SIG-M5 (cell line): Measurements from ENCODE around the gene CHCHD6.

ENCODE experiments used
- DNase-seq: peaks from one replicate; lab custom pipeline; 2025; lab: John Stamatoyannopoulos, UW

Gene CHCHD6

DNA sequence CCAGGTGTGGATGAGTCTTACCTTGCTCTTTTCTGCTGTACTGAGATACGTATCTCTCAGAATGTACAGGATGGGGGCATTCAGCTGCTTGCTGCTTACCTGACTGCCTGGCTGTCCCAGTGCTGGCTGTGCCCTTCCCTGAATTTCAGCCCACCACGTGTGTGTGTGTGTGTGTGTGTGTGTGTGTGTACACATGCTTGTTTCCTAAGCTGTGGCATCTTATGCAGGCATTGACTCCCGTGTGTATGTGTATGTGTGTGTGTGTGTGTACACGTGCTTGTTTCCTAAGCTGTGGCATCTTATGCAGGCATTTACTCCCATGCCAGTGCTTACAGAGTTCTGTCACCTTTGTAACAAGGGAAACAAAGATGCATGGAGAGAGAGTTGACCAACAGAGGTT, 218.4 kb downstream of the CHCHD6 start:
- DNase-seq, result no peak

DNA sequence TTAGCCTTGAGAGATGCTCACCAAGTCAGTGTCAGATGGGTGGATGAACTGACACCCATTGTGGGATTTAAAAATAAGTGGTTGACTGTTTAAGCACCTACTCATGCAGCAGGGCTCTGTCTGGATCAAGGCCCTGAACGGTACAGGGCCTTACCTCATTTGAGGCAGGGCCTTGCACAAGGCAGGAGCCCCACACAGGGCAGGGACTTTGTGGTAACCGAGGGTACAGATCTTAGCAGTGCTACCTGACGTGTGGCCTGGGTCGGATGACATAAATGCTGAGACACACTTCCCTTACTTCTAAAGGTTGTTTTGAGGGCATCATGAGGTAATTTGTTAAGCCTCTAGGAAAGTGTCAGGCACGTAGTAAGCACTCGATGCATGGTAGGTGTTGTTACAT, 219.4 kb downstream of the CHCHD6 start:
- no peak for DNase-seq

DNA sequence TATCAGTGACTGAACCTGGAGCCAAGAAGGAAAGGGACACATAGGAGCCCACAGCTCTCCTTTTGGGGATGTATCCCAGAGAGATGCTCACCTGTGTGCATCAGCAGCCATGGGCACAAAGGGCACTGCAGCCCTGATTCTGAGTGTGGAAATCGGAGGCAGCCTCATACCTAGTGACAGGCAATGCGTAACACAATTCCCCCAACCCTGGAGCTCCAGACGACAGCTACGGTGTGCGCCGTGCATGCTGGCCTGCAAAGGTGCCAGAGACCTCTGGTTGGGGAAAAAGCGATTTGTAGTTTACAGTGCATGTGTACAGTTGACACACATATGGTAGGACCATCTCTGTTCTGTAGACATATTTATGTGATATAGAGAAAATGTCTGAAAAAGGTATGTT, 219.9 kb downstream of the CHCHD6 start:
- no peak for DNase-seq

DNA sequence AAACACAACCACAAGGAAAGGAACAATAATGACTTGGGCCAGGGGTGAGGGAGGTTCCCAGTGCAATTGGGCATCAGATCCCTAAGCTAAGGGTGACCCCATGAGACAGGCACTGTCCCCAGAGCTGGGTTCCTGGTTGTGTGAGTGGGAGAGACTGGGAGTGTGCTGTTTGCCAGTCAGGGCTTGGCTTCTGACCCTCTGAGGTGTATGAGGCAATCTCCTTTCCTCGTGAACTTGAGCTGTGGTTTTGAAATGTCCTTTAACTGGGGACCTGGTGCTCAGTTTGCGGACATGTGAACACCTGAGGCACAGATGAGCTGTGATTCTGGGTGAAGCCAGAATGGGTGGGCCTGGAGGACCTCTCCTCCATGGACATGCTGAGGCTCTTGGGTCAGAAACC, 220.4 kb downstream of the CHCHD6 start:
- no peak for DNase-seq

DNA sequence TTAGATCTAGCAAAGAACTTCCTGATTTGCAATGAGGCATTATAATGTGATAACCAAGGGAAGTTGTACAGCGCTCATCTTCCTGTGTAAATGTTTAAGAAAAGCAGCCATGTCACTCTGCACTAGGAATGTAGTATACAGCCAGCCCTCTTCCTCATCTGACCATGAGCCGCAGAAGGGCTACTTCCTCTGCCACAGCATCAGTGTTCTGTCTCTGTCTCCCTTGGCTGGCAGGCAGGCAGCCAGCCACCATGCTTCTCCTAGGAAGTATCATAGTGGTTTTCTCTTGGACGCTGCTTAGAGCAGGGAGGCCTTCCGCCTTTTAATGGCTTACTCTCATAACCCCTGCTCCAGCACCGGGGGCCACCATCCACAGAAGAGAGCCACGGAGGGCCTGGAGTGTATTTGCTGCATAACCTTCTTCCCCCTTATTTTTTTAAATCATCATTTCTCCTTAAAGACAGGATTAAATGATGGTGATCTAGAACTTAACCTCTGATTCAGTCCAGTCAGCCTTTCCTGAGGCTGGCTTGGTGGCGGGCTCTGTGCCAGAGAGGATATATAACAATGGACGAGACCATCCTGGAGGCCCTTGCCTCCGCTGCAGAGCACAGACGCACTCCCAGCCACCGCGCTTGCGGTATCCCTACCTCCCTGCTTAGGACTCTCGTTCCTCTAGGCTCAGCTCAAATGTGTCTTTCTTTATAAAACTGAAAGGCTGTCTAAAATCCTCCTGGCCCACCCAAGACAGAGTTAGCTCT, 221.6 kb downstream of the CHCHD6 start:
- no peak for DNase-seq

DNA sequence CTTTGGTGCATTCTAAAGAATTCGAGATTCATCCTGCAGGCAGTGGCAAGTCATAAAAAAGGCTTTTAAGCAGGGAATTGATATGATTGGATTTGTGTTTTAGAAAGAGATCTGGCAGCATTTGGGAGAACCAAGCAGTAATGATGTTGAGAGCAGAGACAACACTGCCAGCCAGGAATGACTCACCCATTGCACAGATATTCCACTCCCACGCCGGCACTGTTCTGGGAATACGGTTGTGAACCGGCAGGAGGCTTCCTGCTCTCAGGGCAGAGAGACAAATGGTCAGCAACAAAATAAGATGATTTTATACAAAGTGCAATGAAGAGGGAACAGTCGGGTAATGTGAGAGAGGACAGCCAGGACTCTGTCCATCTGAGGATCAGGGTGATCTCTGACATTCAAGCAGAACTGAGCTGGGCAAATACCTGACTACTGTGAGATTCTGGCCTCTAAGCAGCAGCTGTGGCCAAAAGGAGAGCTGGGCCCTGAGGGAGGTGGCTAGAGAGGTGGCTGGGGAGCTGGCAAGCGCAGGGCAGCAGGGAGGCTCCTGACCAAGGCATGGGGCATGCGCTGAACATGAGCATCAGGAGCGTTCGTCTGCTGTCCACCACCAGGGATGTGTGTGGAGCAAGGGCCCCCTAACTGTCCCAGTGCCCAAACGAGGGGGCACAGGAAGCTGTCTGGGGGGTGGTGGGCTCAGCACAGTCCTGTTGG, 222.8 kb downstream of the CHCHD6 start:
- DNase-seq, result no peak

DNA sequence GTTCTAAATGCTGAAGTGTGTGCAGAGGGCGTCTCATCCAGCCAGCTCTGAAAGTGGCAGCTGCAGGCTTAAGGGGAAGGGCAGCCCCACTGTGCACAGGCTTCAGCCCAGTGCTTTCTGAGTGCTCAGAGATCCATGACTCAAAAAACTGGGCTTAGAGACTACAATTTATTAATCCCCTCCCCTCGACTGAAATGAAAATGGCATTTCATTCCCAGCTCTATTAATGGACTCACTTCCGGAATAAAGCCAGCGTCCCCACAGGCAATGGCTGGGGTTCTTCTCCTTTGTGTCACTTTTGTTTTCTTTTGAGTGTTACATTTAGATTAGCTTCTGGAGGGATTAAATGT, 223.3 kb downstream of the CHCHD6 start:
- DNase-seq, result no peak

DNA sequence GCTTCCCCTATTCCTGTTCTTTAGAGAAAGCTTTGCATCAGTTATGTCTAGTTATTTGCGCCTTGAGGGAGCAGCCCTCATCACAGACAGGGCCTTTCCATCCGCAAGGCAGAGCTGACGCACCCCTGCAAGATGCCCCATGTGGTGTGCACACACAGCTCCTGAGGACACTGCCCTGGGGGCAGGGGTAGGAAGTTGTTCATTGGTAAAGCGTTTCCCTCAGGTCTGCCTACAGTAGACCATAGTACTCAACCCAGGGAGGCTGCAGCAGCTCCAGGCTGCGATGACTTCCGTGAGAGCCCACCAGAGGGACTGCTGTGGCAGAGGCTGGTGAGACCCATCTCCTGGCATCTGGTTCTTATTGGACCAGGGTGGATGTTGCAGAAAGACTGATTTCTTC, 223.8 kb downstream of the CHCHD6 start:
- DNase-seq, result no peak

DNA sequence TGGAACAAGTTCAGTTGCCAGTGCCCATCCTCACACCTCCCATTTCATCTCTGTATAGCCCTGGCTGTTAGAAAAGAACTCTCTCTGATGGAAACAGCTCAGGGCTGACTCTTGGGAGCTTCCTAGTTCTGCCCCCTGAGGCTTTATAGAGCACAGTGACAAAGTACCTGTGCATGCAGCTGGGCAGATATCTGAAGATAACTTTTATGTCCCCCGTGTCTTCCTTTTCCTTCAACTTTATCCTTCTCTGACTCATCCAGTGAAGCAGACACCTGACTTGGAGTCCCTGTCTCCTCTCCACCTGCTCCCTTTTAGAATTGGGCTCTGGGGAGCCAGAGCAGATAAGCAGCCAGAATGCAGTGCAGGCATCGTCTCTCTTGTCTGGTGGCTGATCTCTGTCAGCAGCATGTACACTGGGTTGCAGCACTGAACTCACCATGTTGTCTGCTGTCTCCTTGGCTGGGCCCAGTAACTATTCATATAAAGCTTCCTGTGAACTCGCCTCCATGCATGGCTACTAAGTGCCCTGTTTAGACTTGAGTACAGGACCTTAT, 225.0 kb downstream of the CHCHD6 start:
- no peak for DNase-seq

DNA sequence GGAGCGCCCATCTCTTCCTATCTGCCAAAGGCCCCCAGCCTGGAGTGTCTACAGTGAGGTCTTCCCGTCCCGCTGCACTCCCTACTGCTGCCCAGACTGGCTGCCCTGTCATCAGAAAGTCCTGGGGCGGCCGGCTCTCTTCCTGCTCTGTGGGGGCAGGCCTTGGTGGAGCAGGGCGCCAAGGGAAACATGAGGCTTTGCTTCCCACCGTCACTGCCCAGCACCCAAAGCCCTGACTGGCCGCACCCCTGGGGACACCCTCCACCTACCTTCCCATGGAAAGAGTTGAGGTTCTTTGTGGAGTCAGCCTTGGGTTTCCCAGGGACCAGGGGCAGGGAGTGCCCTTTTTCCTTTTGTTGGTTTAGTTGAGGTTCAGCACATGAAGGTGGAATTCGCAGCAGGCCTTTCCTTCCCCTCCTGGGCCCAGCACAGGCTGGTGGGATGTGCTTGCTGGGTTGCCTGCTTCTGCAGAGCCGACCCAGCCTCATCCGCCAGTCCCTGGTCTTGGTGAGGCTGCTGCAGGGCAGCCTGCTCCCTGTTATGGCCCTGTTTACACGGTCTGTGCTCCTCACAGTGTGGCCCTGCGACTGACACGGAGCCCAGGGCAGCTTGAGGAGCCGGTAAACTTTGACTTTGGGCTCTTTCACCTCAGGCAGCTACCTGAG, 227.0 kb downstream of the CHCHD6 start:
- no peak for DNase-seq

DNA sequence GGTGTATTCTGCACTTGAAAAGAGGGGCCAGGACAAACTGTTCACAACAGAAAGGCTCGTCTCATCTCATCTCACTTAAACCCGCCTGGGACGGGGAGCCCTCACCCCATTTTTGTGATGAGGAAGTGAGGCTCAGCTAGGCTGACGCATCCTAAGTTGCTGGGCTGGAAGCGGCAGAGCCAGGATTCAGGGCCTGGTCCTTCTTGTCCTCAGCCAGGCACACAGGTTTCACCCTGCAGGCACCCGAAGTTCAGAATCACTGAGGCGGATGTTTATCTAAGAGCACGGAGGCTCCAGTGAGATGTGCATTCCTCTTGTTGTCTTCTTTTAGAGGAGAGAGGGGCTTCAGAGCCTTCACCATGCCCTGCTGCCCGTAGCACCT, 227.8 kb downstream of the CHCHD6 start:
- no peak for DNase-seq

DNA sequence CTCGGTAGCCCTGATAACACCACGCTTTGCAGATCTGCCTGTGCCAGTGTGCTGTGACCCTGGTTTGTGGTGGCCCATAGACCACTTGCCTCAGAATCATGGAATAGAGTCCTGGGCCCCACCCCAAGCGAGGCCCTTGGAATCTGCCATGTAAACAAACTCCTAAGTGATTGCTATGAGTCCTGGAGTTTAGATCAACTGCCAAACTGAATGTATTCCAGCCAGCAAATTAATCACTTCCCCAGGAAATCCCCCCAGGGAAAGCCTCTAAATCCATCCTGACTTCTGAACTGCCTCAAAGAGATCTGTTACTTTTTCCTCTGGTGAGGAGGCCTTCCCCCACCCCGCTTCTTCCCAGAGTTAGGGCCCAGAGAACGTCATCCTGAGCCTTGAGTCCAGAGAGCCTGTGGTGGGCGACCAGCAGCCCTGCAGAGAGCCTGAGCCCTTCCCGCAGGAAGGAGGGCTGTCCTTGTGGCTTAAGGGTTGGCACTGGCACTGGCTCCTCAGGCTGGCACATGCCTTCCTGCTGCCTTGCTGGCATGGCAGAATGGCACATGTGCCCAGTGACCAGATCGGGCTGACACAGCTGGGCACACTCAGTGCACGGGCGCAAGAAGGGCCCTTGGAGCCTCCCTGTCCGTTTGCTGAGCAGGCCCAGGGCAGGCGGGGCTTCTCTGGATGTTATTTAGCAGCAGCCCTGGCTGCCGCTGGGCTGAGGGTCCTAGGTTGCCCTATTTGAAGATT, 228.3 kb downstream of the CHCHD6 start:
- no peak for DNase-seq

DNA sequence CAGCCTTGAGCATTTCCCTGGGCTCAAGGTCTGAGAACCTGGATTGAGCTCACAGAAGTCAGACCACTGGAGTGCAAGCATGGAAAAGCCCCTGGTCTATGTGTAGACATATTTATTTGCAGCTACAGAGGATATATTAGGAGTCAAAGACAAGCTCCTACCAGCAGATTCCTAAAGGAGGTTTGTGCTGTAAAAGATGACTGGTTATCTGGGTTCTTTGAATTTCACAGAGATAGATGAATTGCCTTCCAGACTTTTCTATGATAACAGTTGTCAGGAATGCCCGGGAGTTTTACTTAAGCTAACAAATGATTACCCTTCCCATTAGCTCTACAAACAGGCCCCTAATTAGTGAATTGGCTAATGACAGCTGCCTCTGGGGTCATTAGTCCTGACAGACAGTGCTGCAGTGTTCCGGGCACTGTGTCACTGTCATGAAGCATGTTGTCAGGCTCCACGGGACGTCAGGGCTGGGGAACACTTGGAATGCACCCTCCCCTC, 230.0 kb downstream of the CHCHD6 start:
- DNase-seq, result no peak

DNA sequence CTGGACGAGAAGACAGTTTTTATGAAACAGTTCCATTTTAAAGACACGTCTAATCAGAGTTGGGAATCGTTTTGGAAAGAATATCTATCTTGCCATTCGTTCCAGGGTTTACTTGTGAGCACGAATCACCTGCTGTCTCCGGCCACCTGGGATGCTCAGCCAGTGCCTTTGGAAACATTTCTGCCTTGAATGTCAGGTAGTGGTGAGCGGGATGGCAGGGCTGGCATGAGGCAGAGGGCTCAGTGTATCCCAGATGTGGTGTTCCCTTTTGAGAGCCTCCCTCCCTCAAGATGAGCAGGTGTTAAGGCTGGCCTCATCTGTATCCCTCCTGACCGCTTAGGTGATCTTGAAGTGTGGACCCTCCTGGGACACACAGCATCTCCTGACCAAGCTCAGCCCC, 231.0 kb downstream of the CHCHD6 start:
- DNase-seq, result no peak

DNA sequence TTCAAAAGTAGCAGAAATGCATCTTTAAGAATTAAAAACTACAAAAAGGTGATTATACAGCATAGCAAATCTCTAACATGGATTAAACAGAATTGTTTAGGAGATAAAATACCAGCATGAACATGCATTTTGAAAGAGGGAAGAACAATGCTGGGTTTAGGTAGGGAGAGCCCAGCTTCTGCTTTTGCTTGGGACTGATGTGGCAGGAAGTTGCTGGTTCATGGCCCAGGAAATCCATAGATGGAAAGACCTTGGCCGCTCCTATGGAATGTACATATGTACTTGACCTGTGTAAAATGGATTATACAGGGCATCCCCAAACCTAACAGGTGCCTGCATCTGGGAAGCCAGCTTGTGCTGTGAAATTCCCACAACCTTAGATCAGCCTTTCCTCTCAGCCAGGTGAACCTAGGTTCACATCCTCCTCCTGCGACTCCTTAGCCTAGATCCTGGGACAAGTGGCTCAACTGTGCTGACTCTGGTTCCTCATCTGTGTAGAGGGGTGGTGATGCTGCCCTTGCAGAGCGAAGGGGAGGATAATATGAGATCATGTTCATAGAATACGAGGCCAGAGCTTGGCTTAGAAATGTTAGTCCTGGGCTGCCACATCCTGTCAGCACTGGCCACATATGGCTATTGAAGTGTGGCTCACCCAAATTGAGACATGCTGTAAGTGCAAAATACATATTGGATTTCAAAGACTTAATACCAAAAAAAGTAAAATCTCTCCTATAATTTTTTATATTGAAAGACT, 231.9 kb downstream of the CHCHD6 start:
- no peak for DNase-seq

DNA sequence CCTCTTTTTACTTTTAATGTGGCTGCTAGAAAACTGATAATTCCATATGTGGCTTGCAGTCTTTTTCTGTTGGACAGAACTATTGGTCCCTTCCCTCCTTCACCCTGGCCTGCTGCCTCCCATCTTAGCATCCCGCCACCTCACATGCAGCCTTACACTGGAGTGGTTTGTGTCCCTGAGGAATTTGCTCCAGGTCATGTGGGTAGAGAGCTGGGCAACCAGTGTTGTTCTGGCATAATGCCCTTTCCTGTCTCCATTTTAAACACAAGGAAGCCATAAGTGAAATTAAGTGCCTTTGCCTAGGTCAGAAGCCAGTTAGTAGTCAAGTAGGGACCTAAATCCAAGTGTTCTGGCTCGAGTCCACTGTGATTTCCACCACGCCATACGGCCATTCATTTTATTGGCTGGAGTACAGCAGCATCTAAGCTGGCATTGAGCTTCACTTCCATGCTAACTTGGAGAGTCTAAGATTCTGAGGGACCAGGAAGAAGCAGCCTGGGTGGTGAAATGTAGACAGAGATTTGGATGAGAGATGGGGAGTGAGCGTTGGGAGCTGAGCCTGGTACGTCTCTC, 232.9 kb downstream of the CHCHD6 start:
- no peak for DNase-seq

DNA sequence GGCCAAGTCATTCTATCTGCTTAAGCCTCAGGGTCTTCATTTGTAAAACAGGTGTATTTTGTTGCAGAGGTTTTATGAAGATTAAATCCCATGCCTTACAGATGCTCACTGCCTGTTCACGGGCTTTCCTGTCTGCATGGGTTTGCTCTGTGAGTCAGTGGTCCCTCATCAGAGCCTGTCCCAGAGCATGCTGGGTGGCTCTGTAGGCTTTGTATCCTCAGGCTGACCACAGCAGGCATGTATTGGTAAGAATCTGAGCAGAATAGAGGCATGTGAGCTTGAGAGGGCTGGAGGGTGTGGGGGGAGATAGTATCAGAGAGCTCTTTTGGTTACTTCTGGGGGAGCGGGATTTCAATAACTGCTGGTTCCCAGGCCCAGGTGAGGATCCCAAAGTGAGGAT, 233.5 kb downstream of the CHCHD6 start:
- DNase-seq, result no peak

DNA sequence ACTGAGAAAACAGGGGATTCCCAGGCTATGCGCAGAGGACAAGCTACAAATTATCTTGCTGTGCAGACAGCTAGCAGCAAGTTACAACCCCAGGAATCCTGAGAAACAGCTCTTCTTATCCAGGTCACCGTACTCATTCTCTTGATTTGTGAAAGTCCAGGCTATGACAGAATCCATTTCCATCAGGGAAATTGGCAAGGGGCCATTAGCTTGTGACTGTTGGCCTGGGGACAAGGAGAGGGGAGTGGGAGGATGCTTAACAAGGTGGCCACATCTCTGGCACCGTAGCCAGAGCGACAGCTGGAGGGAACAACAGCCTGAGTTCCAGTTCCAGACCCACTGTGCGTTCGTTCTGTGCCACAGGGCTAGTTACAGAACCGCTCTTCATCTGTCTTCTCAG, 233.9 kb downstream of the CHCHD6 start:
- no peak for DNase-seq

DNA sequence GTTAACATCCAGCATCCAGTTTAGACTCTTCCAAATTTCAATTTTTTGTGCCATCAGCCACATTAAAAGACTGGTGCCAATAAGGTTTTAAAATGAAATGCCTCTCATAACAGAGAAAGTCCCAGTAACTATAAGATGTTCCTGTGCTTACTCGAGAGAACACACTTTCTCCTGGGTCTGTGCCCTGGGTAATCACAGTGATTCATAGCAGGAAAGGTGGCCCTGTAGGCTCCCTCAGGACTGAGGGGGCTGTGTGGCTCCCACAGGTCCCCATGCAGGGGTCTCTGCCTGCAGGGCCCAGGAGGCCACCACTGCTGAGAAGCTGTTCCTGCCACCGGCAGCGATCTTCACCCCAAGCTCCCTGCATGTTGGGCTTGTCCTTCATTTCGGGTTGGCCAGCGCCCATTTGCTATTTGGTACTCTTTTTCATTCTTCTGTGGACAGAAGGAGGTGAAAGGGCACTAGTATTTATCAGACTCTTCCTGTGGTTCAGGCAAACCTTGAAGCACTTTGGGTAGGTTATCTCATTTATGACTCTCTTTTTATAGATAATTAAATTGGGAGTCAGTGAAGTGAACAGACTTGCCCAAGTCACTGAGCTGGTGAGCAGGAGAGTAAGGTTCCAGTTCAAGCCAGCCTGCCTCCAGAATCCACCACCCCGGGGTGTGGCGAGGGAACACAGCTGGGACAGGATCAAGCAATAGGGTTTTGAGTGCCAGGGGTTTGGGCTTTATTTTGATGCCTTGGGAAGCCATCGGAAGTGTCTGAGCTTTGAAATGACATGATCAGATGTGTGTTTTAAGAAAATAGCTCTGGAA, 234.7 kb downstream of the CHCHD6 start:
- DNase-seq, result no peak

DNA sequence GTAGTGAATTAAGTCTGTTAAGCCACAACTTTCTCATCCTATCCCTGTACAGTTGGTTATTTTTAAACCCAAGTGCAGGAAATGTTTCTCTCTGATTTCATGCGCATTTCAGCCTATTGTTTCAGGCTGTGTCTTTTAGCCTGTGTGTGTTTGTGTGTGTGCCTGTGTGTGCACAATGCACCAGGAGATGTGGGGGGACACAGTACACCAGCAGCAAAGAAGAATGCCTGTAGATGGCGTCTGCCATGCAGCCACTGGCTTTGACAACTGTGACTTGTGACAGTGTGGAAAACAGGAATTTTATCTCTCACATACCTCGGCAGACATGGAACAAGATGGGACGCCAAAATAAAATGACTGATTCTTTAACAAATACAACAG, 235.3 kb downstream of the CHCHD6 start:
- no peak for DNase-seq
